SK-N-SH (cell line): ENCODE results near the gene TBPL2. TPM values are rescaled to one million over a fixed set of nuclear protein-coding genes. Genes with fewer than 3 reads are reported as not detected.
"Not testable (repeated sequence)": the region's sequence is repeated elsewhere in the genome, so short reads cannot be mapped to it uniquely, and the experiment has no call there.

Experiments used
- CTCF ChIA-PET: fragments of 300-600, 350-600 bp; formaldehyde crosslinking; extraction: SDS; loops from one replicate; lab custom pipeline; 2021; lab: Yijun Ruan, JAX
- POLR2A ChIA-PET: fragments of 350-600 bp; sonication (Branson Sonifier 250); formaldehyde crosslinking; extraction: SDS; loops from one replicate; lab custom pipeline; 2020; ENCODE audit warnings: antibody characterized with exemption, inconsistent platforms; lab: Yijun Ruan, JAX
- DNase-seq: peaks from one replicate; pipeline ENCODE4 v3.0.0; 2012
- H2AFZ ChIP-seq: fragments of 200-600 bp; sonication (generic); 2 replicates; pipeline ENCODE4 v1.8.1; 2016; ENCODE audit warnings: antibody characterized with exemption, mild to moderate bottlenecking, low read depth
- H3F3A ChIP-seq: fragments of 200-600 bp; sonication (generic); replicated peaks from 2 replicates; pipeline ENCODE3; 2016; ENCODE audit warnings: antibody characterized with exemption, mild to moderate bottlenecking; ENCODE audit not compliant: insufficient read depth
- H3K27ac ChIP-seq, 2 experiments: fragments of 200-500 bp in 1 of 2; fragments of 200-600 bp in 1 of 2; sonication (Bioruptor generic) in 1 of 2; sonication (generic), shearing (Covaris generic) in 1 of 2; 2 replicates each; pipeline versions ENCODE4 v1.5.1 to v1.6.1; 2014 to 2016; ENCODE audit warnings: low read depth in 2 of 2, inconsistent platforms in 1 of 2, low read length in 1 of 2, mild to moderate bottlenecking in 1 of 2, mixed read lengths in 1 of 2
- H3K27me3 ChIP-seq: fragments of 200-600 bp; sonication (generic), shearing (Covaris generic); 2 replicates; pipeline ENCODE4 v1.6.1; 2016; ENCODE audit warnings: mixed run types; ENCODE audit not compliant: insufficient read depth
- H3K36me3 ChIP-seq, 2 experiments: fragments of 200-500 bp in 1 of 2; fragments of 200-600 bp in 1 of 2; sonication (Bioruptor generic) in 1 of 2; sonication (generic) in 1 of 2; replicated peaks in 1 of 2; 2 replicates each; pipeline versions ENCODE3 to v1.5.1; 2014 to 2016; ENCODE audit warnings: low read length in 1 of 2, mild to moderate bottlenecking in 1 of 2; ENCODE audit not compliant: insufficient read depth in 2 of 2, control insufficient read depth in 1 of 2
- H3K4me1 ChIP-seq, 2 experiments: fragments of 200-500 bp in 1 of 2; fragments of 200-600 bp in 1 of 2; sonication (Bioruptor generic) in 1 of 2; sonication (generic), shearing (Covaris generic) in 1 of 2; 2 replicates each; pipeline versions ENCODE4 v1.5.1 to v1.6.1; 2014 to 2016; ENCODE audit warnings: low read depth in 1 of 2, low read length in 1 of 2, mixed run types in 1 of 2; ENCODE audit not compliant: insufficient read depth in 2 of 2, control insufficient read depth in 1 of 2
- H3K4me2 ChIP-seq: fragments of 200-600 bp; sonication (generic), shearing (Covaris generic); 2 replicates; pipeline ENCODE4 v1.6.1; 2017; ENCODE audit warnings: mixed run types
- H3K4me3 ChIP-seq, 2 experiments: fragments of 200-500 bp in 1 of 2; fragments of 200-600 bp in 1 of 2; sonication (Bioruptor generic) in 1 of 2; sonication (generic), shearing (Covaris generic) in 1 of 2; 2 replicates each; pipeline versions ENCODE4 v1.5.1 to v1.8.1; 2014 to 2016; ENCODE audit warnings: low read depth in 2 of 2, inconsistent platforms in 1 of 2, low read length in 1 of 2, mild to moderate bottlenecking in 1 of 2, mixed read lengths in 1 of 2, moderate library complexity in 1 of 2
- H3K79me2 ChIP-seq: fragments of 200-600 bp; sonication (generic); 2 replicates; pipeline ENCODE4 v1.8.1; 2017; ENCODE audit warnings: mild to moderate bottlenecking; ENCODE audit not compliant: insufficient read depth
- H3K9ac ChIP-seq: fragments of 200-600 bp; sonication (generic); 2 replicates; pipeline ENCODE4 v1.6.1; 2017; ENCODE audit warnings: mixed run types
- H3K9me2 ChIP-seq: fragments of 200-600 bp; sonication (generic); 2 replicates; pipeline ENCODE4 v1.6.1; 2017; ENCODE audit warnings: mixed run types
- H3K9me3 ChIP-seq: fragments of 200-600 bp; sonication (generic); 2 replicates; pipeline ENCODE4 v1.6.1; 2017; ENCODE audit warnings: mixed run types, mild to moderate bottlenecking, moderate library complexity
- H4K20me1 ChIP-seq: fragments of 200-600 bp; sonication (generic); 2 replicates; pipeline ENCODE4 v1.6.1; 2017; ENCODE audit warnings: mild to moderate bottlenecking, mixed run types; ENCODE audit not compliant: insufficient read depth
- CHD2 ChIP-seq: fragments of 150-350 bp; IDR thresholded peaks from 2 replicates; pipeline ENCODE4 v1.6.1; 2018; ENCODE audit warnings: low read length; ENCODE audit not compliant: partially characterized antibody
- ELF1 ChIP-seq: IDR thresholded peaks from 2 replicates; pipeline ENCODE4 v1.4.0; 2012
- GATA2 ChIP-seq: sonication (generic); formaldehyde crosslinking; IDR thresholded peaks from 2 replicates; pipeline ENCODE4 v1.5.0; 2020; ENCODE audit warnings: mild to moderate bottlenecking, missing genetic modification reagents
- MAX ChIP-seq: IDR thresholded peaks from 2 replicates; pipeline ENCODE4 v1.4.0; 2012; ENCODE audit warnings: low read depth
- NRF1 ChIP-seq: IDR thresholded peaks from 2 replicates; pipeline ENCODE4 v1.6.1; 2012; ENCODE audit warnings: low read depth, mild to moderate bottlenecking, low read length
- PBX3 ChIP-seq: IDR thresholded peaks from 2 replicates; pipeline ENCODE4; 2012
- RAD21 ChIP-seq: IDR thresholded peaks from 2 replicates; pipeline ENCODE4 v1.6.1; 2012; ENCODE audit warnings: mild to moderate bottlenecking, low read length
- RCOR1 ChIP-seq: fragments of 150-350 bp; IDR thresholded peaks from 2 replicates; pipeline ENCODE4 v1.6.1; 2017; ENCODE audit warnings: antibody characterized with exemption, low read length
- RFX5 ChIP-seq: IDR thresholded peaks from 2 replicates; pipeline ENCODE4 v1.6.1; 2012; ENCODE audit warnings: mild to moderate bottlenecking, improper control_type of control experiment, low read length
- TEAD4 ChIP-seq: IDR thresholded peaks from 2 replicates; pipeline ENCODE4 v1.4.0; 2012; ENCODE audit warnings: mild to moderate bottlenecking, borderline replicate concordance; ENCODE audit not compliant: insufficient read depth
- USF1 ChIP-seq: IDR thresholded peaks from 2 replicates; pipeline ENCODE4 v1.4.0; 2012; ENCODE audit warnings: low read depth, borderline replicate concordance
- YY1 ChIP-seq: IDR thresholded peaks from 2 replicates; pipeline ENCODE4 v1.4.0; 2012; ENCODE audit warnings: low read depth, mild to moderate bottlenecking
- WGBS: methylation state at CpG from one replicate; pipeline ENCODE4 v1.1.6; 2017; ENCODE audit warnings: low lambda C conversion rate; 5-methylcytosine and 5-hydroxymethylcytosine counted together
- polyA plus RNA-seq, 3 experiments: library from polyadenylated mRNA; depleted of rRNA; stranded (reverse); fragments of >200 nt; gene quantifications; 2 replicates each; pipeline ENCODE4 v1.2.3, GENCODE V29; 2012
- TF ChIP-seq, protein P1 (sequence below): IDR thresholded peaks from 2 replicates; pipeline ENCODE4 v1.6.1; 2012; ENCODE audit warnings: mild to moderate bottlenecking, low read depth, low read length, moderate library complexity
- TF ChIP-seq, protein P2 (sequence below): fragments of 150-350 bp; IDR thresholded peaks from 2 replicates; pipeline ENCODE4 v1.6.1; 2016; ENCODE audit warnings: mild to moderate bottlenecking, low read depth, low read length
- TF ChIP-seq, protein P3 (sequence below): IDR thresholded peaks from 2 replicates; pipeline ENCODE4 v1.4.0; 2012; ENCODE audit warnings: low read depth, borderline replicate concordance

The TBPL2 gene
- polyA plus RNA-seq, 1 of the 3 experiments (the other 2 are of a cell fraction): not detected

DNA sequence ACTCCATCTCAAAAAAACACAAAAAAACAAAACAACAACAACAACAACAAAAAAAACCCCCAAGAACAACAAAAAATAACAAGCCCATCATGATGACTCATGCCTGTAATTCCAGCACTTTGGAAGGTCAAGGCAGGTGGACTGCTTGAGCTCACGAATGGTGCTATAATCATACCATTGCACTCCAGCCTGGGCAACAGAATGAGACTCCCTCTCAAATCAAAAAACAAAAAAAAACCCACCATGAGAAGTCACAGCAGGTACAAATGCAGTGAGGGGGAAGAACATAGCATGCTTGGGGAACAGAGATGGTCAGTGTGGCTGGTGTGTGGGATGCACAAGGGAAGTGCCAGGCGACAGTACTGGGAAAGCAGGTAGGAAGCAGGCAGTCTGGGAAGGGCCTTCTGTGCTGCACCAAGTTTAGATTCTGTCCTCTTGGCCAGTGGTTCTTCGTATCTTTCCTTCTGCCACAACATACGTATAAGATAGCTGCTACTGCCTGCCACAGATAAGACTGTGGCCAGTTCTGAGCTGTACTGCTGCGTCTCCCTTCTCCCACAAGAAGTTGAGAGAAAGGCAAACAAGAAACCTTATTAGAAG is 56.8 kb downstream of the TBPL2 start:
- TF ChIP-seq ELF1 (no peak), NRF1 (no peak), CHD2 (no peak), YY1 (no peak), USF1 (no peak), RAD21 (no peak), TEAD4 (no peak), RCOR1 (no peak), GATA2 (CRISPR knock-in tag) (no peak), RFX5 (no peak), PBX3 (no peak), MAX (no peak)
- TF ChIP-seq, protein P1, sequence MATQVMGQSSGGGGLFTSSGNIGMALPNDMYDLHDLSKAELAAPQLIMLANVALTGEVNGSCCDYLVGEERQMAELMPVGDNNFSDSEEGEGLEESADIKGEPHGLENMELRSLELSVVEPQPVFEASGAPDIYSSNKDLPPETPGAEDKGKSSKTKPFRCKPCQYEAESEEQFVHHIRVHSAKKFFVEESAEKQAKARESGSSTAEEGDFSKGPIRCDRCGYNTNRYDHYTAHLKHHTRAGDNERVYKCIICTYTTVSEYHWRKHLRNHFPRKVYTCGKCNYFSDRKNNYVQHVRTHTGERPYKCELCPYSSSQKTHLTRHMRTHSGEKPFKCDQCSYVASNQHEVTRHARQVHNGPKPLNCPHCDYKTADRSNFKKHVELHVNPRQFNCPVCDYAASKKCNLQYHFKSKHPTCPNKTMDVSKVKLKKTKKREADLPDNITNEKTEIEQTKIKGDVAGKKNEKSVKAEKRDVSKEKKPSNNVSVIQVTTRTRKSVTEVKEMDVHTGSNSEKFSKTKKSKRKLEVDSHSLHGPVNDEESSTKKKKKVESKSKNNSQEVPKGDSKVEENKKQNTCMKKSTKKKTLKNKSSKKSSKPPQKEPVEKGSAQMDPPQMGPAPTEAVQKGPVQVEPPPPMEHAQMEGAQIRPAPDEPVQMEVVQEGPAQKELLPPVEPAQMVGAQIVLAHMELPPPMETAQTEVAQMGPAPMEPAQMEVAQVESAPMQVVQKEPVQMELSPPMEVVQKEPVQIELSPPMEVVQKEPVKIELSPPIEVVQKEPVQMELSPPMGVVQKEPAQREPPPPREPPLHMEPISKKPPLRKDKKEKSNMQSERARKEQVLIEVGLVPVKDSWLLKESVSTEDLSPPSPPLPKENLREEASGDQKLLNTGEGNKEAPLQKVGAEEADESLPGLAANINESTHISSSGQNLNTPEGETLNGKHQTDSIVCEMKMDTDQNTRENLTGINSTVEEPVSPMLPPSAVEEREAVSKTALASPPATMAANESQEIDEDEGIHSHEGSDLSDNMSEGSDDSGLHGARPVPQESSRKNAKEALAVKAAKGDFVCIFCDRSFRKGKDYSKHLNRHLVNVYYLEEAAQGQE: no peak
- TF ChIP-seq, protein P2, sequence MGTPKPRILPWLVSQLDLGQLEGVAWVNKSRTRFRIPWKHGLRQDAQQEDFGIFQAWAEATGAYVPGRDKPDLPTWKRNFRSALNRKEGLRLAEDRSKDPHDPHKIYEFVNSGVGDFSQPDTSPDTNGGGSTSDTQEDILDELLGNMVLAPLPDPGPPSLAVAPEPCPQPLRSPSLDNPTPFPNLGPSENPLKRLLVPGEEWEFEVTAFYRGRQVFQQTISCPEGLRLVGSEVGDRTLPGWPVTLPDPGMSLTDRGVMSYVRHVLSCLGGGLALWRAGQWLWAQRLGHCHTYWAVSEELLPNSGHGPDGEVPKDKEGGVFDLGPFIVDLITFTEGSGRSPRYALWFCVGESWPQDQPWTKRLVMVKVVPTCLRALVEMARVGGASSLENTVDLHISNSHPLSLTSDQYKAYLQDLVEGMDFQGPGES: no peak
- TF ChIP-seq, protein P3, sequence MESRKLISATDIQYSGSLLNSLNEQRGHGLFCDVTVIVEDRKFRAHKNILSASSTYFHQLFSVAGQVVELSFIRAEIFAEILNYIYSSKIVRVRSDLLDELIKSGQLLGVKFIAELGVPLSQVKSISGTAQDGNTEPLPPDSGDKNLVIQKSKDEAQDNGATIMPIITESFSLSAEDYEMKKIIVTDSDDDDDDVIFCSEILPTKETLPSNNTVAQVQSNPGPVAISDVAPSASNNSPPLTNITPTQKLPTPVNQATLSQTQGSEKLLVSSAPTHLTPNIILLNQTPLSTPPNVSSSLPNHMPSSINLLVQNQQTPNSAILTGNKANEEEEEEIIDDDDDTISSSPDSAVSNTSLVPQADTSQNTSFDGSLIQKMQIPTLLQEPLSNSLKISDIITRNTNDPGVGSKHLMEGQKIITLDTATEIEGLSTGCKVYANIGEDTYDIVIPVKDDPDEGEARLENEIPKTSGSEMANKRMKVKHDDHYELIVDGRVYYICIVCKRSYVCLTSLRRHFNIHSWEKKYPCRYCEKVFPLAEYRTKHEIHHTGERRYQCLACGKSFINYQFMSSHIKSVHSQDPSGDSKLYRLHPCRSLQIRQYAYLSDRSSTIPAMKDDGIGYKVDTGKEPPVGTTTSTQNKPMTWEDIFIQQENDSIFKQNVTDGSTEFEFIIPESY: no peak
- Histone ChIP-seq H3K9me3 (no peaks in the 10 kb centered on the region), H3K27me3 (no peaks in the 10 kb centered on the region), H3F3A (no peaks in the 10 kb centered on the region), H3K4me3 (no peak overlapping the region), H3K79me2 (no peaks in the 10 kb centered on the region), H3K4me1 (peaks cover 0 to 5% of the 10 kb centered on the region in 2 experiments; a peak in 2 of 4 replicates), H4K20me1 (no peaks in the 10 kb centered on the region), H3K36me3 (peaks cover 16 to 17% of the 10 kb centered on the region in 2 experiments), H3K27ac (no peak overlapping the region), H2AFZ (no peak overlapping the region), H3K9ac (no peak overlapping the region), H3K4me2 (no peak overlapping the region), H3K9me2 (no peaks in the 10 kb centered on the region)
- no peak for DNase-seq
- ChIA-PET POLR2A (no interaction called here), CTCF (interaction anchor here (1.0 kb wide), 1 partner anchor 29 kb away, joined by 3 read pairs; no protein-coding TSS in a partner anchor)
- 98% methylated on average over 5 of the region's 5 CpGs for WGBS

GRCh38 chr14:55383056-55383466 is 57.4 kb downstream of the TBPL2 start:
- H3K4me2 ChIP-seq, H3K4me3 ChIP-seq, H3K27ac ChIP-seq, H3F3A ChIP-seq, H4K20me1 ChIP-seq, H2AFZ ChIP-seq, H3K9me2 ChIP-seq, DNase-seq, H3K9ac ChIP-seq, H3K27me3 ChIP-seq, H3K79me2 ChIP-seq, H3K9me3 ChIP-seq, POLR2A ChIA-PET, H3K4me1 ChIP-seq: not testable (repeated sequence)
- peaks cover 18 to 21% of the 10 kb centered on the region in 2 experiments for H3K36me3 ChIP-seq
- CTCF ChIA-PET: interaction anchor here (1.0 to 1.5 kb wide), 2 partner anchors 29 to 112 kb away, joined by 3 to 4 read pairs; no protein-coding TSS in a partner anchor
- WGBS: 85% methylated on average over 10 of the region's 10 CpGs
